Omental fat pad (tissue), 4 donors: Measurements from ENCODE around the gene NBAS. TPM values are rescaled to one million over a fixed set of nuclear protein-coding genes. Genes with fewer than 3 reads are reported as not detected.

ENCODE experiments used
- ATAC-seq: fragments of 150-250 bp; one replicate; pipeline ENCODE4 v1.9.1; 2016; ENCODE audit warnings: mild to moderate bottlenecking, moderate library complexity; ENCODE audit not compliant: low FRiP score
- DNase-seq: peaks from one replicate; pipeline ENCODE4 v3.0.0-alpha.2; 2019; ENCODE audit warnings: low spot score
- total RNA-seq, 4 donors: library from RNA; depleted of rRNA; stranded (reverse); fragments of >200 nt; gene quantifications; one replicate each; pipeline ENCODE4 v1.1.0, GENCODE V29; 2016
- TF ChIP-seq, protein P1 (sequence below), 3 donors: fragments of 450-650 bp; IDR thresholded peaks; one replicate each; pipeline ENCODE4 v1.5.1; 2016 to 2017; ENCODE audit warnings: antibody characterized with exemption in 3 of 3, mild to moderate bottlenecking in 3 of 3, moderate library complexity in 2 of 3

The NBAS gene
- total RNA-seq, 4 donors from 2014 or later: 29.4 to 57.7 (median 38.2) TPM

GRCh38 chr2:15605721-15606120 lies 44.6 kb upstream of the NBAS start:
- no peak for ATAC-seq
- TF ChIP-seq, protein P1, sequence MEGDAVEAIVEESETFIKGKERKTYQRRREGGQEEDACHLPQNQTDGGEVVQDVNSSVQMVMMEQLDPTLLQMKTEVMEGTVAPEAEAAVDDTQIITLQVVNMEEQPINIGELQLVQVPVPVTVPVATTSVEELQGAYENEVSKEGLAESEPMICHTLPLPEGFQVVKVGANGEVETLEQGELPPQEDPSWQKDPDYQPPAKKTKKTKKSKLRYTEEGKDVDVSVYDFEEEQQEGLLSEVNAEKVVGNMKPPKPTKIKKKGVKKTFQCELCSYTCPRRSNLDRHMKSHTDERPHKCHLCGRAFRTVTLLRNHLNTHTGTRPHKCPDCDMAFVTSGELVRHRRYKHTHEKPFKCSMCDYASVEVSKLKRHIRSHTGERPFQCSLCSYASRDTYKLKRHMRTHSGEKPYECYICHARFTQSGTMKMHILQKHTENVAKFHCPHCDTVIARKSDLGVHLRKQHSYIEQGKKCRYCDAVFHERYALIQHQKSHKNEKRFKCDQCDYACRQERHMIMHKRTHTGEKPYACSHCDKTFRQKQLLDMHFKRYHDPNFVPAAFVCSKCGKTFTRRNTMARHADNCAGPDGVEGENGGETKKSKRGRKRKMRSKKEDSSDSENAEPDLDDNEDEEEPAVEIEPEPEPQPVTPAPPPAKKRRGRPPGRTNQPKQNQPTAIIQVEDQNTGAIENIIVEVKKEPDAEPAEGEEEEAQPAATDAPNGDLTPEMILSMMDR (IDR thresholded peaks at IDR 0.05): no peak
- no peak for DNase-seq

- TF ChIP-seq, protein P1 (IDR thresholded peaks at IDR 0.05): no peak
Measured at GRCh38 chr2:15603948-15604347, 42.8 kb upstream of the NBAS start.

GRCh38 chr2:15603044-15603765 lies 42.1 kb upstream of the NBAS start:
- ATAC-seq (no peak), DNase-seq (no peak)
- TF ChIP-seq, protein P1 (IDR thresholded peaks at IDR 0.05): no peak

More at GRCh38 chr2:15603948-15604347, 42.8 kb upstream of the NBAS start:
- ATAC-seq (no peak), DNase-seq (no peak)

GRCh38 chr2:15602393-15602792 lies 41.3 kb upstream of the NBAS start:
- TF ChIP-seq, protein P1 (IDR thresholded peaks at IDR 0.05): no peak
- no peak for DNase-seq
- no peak for ATAC-seq

DNA sequence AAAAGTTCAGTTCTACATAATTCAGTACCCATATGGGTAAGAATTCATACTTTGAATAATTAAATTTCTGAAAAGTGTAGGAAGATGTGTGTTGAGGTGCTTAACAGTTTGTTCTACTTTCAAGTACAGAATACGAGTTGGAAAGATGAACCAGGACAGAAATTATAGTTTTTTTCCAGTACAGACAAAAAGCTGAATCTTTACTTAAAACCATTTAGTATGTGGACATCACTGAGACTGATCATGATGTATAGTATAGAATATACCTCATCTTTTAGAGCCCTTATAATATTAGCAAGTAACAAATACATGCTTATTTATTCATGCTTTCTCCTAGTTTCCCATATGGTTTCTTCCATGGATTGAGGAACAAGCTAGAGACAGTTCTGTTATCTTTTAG lies 40.5 kb upstream of the NBAS start:
- no peak for DNase-seq
- TF ChIP-seq, protein P1 (IDR thresholded peaks at IDR 0.05): no peak
- ATAC-seq: no peak

GRCh38 chr2:15599994-15600393 lies 38.9 kb upstream of the NBAS start:
- no peak for DNase-seq
- no peak for ATAC-seq
- TF ChIP-seq, protein P1 (IDR thresholded peaks at IDR 0.05): no peak

DNA sequence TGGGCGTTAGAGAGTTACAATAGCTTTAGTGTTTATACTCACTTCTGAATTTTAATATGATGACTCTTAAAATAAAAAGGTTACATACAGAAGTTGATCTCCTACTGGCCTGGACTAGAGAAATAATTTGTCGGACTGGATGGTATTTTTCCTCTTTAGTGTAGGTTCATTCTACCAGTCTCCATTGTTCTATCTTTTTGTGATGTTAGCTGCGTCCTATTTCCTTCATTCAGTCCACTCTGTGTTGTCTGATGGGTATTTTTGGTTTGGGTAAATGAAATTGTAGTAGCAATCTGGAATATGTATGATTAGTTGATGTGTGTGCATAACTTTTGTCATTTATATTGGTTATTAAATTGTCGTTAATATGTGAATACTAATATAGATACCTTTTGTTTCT lies 35.8 kb upstream of the NBAS start:
- ATAC-seq (no peak), DNase-seq (no peak)
- TF ChIP-seq, protein P1 (IDR thresholded peaks at IDR 0.05): no peak
